Osteocyte (in vitro differentiated cells): Measurements from ENCODE around the gene GRIK4. TPM values are rescaled to one million over a fixed set of nuclear protein-coding genes. Genes with fewer than 3 reads are reported as not detected.

Experiments
- DNase-seq: peaks from one replicate; pipeline ENCODE4 v3.0.0; 2021; ENCODE audit warnings: mixed read lengths; ENCODE audit not compliant: unreplicated experiment; ENCODE audit errors: extremely low spot score
- H3K27ac Mint-ChIP-seq: one replicate; pipeline ENCODE4 v1.8.0; 2021; ENCODE audit warnings: mild to moderate bottlenecking, mixed read lengths; ENCODE audit not compliant: unreplicated experiment
- H3K27me3 Mint-ChIP-seq: one replicate; pipeline ENCODE4 v1.8.0; 2021; ENCODE audit warnings: mixed read lengths; ENCODE audit not compliant: unreplicated experiment
- H3K36me3 Mint-ChIP-seq: one replicate; pipeline ENCODE4 v1.8.0; 2021; ENCODE audit warnings: mixed read lengths; ENCODE audit not compliant: unreplicated experiment
- H3K4me1 Mint-ChIP-seq: one replicate; pipeline ENCODE4 v1.8.0; 2021; ENCODE audit warnings: mixed read lengths; ENCODE audit not compliant: unreplicated experiment
- H3K4me3 Mint-ChIP-seq: one replicate; pipeline ENCODE4 v1.8.0; 2021; ENCODE audit warnings: mild to moderate bottlenecking, moderate library complexity, mixed read lengths; ENCODE audit not compliant: unreplicated experiment
- H3K9me3 Mint-ChIP-seq: one replicate; pipeline ENCODE4 v1.8.0; 2021; ENCODE audit warnings: mixed read lengths; ENCODE audit not compliant: unreplicated experiment
- total RNA-seq: library from RNA; stranded (reverse); gene quantifications from 2 replicates; pipeline ENCODE4 v1.2.1, GENCODE V29; 2021
- TF ChIP-seq, protein P1 (sequence below): fragments of 200-600 bp; sonication (generic); IDR thresholded peaks from 2 replicates; pipeline ENCODE4 v1.5.0; 2021; ENCODE audit warnings: antibody characterized with exemption, mild to moderate bottlenecking, moderate library complexity

GRIK4 gene
- total RNA-seq, 1 donor from 2014 or later = 0.11 TPM

DNA sequence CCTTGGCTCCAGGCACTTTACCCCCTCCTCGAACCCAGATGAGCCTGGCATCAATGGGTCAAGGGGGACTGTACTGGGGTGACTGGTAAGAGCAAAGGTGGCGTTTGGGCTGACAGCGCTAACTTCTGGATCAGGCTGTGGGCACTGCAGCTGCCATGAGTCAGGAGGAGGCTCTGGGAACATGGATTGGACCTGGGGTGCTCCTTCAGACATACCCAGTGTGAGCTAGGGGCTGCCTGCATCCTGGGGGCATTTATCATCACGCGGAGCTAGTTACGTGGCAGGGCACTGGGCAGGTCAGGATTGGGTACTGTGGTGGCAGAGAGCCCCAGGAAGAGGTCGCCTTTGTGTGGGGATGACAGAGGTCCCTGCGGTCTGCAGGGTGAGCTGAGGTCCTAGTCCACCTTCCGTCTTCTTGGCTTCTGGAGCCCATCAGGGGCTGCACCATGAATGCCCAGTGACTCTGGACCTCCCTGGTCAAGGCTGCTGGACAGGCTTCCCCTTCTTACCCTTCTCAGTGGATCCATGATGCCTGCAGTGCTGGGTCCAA, 13.1 kb downstream of the GRIK4 start:
- Mint-ChIP-seq H3K4me1 (peaks cover 15% of the 10 kb centered on the region), H3K27me3 (peaks cover 8% of the 10 kb centered on the region), H3K4me3 (no peak overlapping the region), H3K9me3 (no peaks in the 10 kb centered on the region), H3K36me3 (no peaks in the 10 kb centered on the region), H3K27ac (no peak overlapping the region)
- TF ChIP-seq, protein P1, sequence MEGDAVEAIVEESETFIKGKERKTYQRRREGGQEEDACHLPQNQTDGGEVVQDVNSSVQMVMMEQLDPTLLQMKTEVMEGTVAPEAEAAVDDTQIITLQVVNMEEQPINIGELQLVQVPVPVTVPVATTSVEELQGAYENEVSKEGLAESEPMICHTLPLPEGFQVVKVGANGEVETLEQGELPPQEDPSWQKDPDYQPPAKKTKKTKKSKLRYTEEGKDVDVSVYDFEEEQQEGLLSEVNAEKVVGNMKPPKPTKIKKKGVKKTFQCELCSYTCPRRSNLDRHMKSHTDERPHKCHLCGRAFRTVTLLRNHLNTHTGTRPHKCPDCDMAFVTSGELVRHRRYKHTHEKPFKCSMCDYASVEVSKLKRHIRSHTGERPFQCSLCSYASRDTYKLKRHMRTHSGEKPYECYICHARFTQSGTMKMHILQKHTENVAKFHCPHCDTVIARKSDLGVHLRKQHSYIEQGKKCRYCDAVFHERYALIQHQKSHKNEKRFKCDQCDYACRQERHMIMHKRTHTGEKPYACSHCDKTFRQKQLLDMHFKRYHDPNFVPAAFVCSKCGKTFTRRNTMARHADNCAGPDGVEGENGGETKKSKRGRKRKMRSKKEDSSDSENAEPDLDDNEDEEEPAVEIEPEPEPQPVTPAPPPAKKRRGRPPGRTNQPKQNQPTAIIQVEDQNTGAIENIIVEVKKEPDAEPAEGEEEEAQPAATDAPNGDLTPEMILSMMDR = no peak
- no peak for DNase-seq

DNA sequence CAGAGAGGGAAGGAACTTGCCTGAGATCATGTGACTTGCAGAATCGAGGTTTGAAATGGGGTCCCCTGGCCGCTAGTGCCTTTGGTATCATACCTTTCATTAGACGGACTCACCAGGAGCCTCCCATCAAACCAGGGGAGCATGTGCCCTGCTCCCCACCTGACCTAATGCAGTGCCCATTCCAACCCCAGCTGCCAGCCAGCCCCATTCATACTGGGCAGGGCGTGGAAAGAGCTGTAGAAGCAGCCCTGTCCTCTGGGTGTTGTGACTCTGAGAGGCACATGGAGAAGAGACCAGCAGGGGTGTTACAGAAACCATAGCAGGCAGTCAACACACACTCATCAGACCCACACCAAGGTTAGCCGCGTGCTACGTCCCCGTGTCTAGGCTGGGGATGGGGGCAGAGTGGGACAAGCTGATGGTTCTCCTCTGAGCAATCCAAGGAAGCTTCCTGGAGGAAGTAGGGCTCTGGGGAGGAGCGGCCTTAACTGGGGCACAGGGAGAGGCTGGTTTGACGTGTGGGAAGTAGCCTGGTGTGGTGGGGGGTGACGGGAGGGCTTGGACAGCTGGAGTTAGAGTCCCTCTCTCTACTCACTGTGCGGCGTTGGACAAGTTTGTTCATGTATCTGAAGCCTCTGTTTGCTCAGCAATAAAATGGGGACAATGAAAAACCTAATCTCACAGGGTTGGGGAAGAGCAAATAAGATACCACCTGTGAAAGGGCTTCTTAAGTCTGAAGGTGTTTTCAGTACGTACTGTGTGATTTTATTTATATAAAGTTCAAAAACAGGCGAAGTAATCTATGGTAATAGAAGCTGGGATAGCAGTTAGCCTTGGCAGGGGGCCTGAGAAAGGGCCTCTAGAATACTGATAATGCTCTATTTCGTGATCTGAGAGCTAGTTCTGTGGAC, 14.0 kb downstream of the GRIK4 start:
- TF ChIP-seq, protein P1 = no peak
- H3K27ac Mint-ChIP-seq = no peak overlapping the region

DNA sequence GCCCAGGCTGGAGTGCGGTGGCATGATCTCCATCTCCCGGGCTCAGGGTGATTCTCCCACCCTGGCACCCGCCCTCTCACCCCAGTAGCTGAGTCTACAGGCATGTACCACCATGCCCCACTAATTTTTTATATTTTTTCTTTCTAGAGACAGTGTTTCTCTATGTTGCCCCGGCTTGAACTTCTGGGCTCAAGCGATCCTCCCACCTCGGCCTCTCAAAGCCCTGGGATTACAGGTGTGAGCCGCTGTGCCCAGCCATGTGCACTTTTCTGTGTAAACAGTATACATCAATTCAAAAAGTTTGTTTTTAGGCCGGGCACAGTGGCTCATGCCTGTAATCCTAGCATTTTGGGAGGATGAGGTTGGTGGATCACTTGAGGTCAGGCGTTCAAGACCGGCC, 14.7 kb downstream of the GRIK4 start:
- H3K36me3 Mint-ChIP-seq = no peaks in the 10 kb centered on the region
- DNase-seq = no peak

More for the DNA sequence above, 14.0 kb downstream of the GRIK4 start:
- Mint-ChIP-seq H3K9me3 (no peaks in the 10 kb centered on the region), H3K36me3 (no peaks in the 10 kb centered on the region), H3K4me1 (peaks cover 15% of the 10 kb centered on the region), H3K4me3 (no peak overlapping the region), H3K27me3 (peaks cover 14% of the 10 kb centered on the region)
- DNase-seq = no peak

DNA sequence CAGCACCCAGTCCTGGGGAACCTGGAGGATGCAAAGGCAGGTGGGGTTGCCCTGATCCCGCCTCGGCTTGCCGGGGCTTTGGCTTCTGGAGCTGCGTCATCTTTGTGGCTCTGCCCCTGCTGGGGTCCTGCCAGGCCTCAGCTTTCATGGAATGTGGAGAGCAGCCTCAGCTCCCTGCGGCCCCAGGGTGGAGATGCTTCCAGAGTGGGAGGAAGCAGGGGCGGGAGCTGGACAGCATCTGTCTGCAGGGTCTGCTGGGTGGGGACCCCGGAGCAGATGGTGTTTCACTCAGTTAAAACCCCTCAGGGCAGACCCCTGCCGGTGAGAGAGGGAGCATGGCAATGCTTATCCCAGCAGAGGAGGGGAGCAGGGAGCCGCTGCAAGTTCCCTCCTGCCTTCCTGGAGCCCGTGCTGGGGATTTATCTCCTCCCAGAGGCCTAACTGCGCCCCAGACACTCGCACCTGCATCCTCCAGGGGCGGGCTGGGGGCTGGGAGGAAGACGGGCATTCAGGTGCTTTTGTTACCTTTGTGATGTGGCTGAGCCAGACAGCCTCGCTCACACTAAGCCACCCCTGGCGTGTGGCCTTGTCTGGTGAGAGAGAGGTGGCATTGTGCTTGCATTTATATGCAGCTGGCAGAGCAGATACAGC, 15.7 kb downstream of the GRIK4 start:
- no peak overlapping the region for H3K27ac Mint-ChIP-seq
- no peaks in the 10 kb centered on the region for H3K36me3 Mint-ChIP-seq
- H3K4me3 Mint-ChIP-seq = no peak overlapping the region
- no peak for DNase-seq
- TF ChIP-seq, protein P1 = peak; percentile 33
- peaks cover 17% of the 10 kb centered on the region for H3K27me3 Mint-ChIP-seq
- H3K9me3 Mint-ChIP-seq = no peaks in the 10 kb centered on the region
- peaks cover 15% of the 10 kb centered on the region for H3K4me1 Mint-ChIP-seq

More for the DNA sequence above, 14.7 kb downstream of the GRIK4 start:
- Mint-ChIP-seq H3K9me3 (no peaks in the 10 kb centered on the region), H3K4me3 (no peak overlapping the region), H3K4me1 (peaks cover 15% of the 10 kb centered on the region), H3K27ac (no peak overlapping the region), H3K27me3 (peaks cover 17% of the 10 kb centered on the region)
- TF ChIP-seq, protein P1 = no peak

DNA sequence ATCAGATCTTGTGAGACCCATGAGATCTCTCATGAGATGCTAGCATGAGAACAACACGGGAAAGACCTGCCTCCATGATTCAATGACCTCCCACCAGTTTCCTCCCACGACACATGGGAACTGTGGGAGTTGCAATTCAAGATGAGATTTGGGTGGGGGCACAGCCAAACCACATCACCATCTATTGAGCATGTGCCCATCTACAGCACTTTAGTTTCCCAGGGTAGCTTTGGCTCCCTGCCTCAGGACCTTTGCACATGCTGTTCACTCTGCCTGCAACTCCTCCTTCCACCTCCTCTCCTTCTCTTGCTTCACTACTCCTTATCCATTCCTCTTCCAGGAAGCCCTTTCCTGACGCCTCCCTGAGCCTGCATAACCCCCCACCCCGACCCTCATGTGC, 17.2 kb downstream of the GRIK4 start:
- Mint-ChIP-seq H3K4me3 (no peak overlapping the region), H3K27ac (no peak overlapping the region), H3K36me3 (no peaks in the 10 kb centered on the region), H3K27me3 (peaks cover 15% of the 10 kb centered on the region), H3K4me1 (peaks cover 15% of the 10 kb centered on the region), H3K9me3 (no peaks in the 10 kb centered on the region)
- no peak for DNase-seq
- TF ChIP-seq, protein P1 = no peak
